Measurements from ENCODE around the gene TSKU.
A peak's percentile ranks its signal among the peaks of the same experiment; 100 is the strongest.

TSKU gene

GRCh38 chr11:76770642-76771445, 12.3 kb upstream of the TSKU start:
- no peak for DNase-seq

- no peak for DNase-seq
Measured at GRCh38 chr11:76771446-76772099, 11.6 kb upstream of the TSKU start.

GRCh38 chr11:76772100-76772782, 10.9 kb upstream of the TSKU start:
- DNase-seq = no peak

DNA sequence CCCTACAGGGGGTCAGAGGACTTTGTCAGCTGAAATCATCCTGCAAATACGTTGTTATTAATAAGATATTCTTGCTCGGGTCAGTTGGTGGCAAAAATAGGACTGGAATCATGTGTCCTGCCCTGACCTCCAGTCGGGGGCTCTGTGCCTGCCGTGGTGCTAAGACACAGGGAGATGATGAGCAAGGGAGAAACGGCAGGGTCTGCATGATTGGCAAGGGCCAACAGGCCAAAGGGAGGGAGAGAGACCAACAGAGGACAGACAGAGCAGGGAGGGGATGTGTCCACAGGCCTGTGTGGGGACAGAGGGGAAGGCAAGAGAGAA, 10.4 kb upstream of the TSKU start:
- no peak for DNase-seq

- DNase-seq = no peak
Measured at GRCh38 chr11:76773921-76774361, 9.2 kb upstream of the TSKU start.

DNA sequence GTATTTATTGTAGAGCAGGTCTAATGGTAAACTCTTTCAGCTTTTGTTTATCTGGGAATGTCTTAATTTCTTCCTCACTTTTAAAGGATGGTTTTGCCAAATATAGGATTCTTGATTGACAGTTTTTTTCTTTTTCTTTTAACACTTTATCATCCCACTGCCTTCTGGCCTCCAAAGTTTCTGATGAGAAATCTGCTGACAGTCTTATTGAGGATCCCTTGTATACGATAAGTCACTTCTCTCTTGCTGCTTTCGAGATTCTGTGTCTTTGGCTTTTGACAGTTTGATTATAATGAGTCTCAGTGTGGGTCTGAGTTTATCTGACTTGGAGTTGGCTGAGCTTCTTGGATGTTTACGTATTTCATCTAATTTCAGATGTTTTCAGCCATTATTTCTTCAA, 6.7 kb upstream of the TSKU start:
- DNase-seq = no peak

DNA sequence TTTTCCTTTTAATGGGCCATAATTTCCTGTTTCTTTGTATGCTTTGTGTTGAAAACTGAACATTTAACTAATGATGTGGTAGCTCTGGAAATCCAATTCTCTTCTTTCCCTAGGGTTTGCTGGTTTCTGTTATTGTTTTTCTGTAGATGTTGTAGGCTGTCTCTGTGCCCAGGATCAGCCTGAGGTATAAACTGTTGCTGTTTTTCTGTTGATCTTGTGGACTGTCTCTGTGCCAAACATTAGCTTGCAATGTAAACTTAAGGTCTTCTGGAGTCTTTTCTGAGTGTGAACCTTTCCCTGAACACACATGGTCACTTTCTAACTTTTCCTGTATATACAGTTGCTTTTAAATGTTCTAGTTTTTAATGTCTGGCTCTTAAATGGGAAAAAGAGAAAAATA, 5.9 kb upstream of the TSKU start:
- no peak for DNase-seq

- no peak for DNase-seq
Measured at GRCh38 chr11:76777876-76778275, 5.3 kb upstream of the TSKU start.

GRCh38 chr11:76778874-76779273, 4.3 kb upstream of the TSKU start:
- no peak for DNase-seq

- DNase-seq = no peak
Measured at GRCh38 chr11:76781046-76781801, 1.9 kb upstream of the TSKU start.

DNA sequence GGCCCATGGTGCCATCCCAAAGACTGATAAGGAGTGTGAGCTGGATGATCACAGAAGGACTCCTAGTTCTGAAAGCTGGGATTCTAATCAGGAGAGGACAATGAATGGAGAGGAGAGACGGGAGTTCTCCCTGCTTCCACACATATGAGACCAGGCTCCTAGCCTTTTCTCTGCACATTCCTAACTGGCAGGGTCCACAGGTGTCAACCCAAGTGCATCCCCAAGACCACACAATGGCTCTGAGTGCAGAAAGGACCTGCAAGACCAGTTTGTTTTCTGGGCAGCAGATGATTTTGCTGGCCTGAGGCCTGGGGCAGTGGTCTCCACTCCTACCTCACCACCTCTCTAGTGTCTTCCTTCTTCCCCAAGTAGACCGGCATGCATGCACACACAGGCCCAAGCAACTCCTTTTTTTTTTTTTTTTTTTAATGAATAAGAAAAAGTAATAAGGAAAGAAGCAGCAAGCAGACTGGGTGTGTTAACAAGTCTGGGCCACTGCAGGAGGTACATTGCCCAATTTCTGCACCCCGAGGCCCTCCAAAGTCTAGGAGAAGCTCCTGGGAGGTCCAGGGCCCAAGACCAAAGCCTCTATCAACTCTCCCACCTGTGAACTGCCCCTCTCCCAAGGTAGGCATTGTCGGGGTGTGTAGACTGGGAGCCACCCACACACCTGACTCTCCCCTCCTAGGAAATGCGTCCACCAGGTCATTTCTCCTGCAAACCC, 1.2 kb upstream of the TSKU start:
- DNase-seq = no peak

GRCh38 chr11:76782531-76783293, 444 bp upstream of the TSKU start:
- peak in 1 of 4 experiments; percentile 18 for DNase-seq

GRCh38 chr11:76783896-76784813, 999 bp downstream of the TSKU start:
- DNase-seq = no peak

DNA sequence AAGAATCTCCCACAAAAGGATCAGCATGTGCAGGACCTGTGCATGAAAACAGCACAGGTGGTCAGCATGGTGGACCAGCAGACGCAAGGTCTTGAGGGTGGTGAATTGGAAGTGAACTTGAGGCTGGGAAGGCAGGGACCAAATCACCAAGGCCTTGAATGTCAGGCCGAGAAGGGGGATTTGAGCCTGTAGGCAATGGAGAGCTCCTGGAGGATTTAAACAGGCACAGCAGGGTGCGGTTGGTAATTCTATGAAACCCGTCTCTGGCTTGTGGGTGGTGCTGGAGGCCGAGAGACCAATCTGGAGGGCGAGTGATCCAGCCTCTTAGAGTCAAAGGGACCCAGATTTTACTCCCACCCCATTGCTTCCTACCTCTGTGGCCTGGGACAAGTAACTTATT, 2.4 kb downstream of the TSKU start:
- no peak for DNase-seq

DNA sequence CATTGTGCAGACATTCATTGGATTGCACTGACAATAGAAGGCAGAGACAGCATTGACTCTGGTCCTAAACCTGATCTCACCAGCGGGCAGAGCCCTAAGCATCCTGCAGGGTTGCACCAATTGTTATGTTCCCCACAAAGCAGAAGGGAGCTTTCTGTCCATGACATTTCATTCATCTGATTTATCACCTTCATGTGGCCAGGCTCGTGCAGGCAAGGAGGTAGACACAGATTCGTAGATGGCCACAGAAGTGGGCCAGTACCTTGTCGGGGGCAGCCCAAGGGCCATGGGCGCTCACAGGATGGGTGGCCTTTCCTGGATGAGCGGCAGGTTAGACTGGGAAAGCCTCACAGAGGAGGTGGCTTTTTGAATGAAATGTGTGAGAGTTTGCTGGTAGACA, 2.9 kb downstream of the TSKU start:
- no peak for DNase-seq

DNA sequence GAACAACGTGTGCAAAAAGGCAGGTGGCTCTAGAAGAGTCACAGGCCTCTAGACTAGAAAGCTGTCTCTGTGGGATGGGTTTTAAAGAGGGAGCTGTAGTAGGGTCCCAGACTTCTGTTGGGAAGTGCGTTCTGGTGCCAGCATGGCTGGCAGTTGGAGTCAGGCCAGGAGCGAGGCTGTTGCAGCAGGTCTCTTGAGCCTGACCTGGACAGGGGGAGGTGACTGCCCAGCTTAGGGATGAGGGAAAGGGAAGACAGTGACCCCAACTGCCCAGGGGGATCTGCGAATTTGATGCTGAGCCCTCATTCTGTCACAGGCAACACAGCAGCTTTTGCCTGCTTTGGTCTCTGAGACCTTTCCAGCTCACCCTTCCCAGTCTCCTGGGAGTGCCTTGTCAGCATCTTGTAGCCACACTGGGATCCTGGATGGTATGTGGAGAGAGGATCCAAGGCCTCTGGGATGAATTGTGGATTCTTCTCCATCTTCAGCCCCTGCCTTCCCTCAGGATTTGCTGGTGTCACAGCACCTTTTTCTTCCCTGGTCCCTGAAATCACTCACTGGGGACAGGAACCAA, 3.4 kb downstream of the TSKU start:
- DNase-seq = no peak

- no peak for DNase-seq
Measured at GRCh38 chr11:76787271-76787670, 4.1 kb downstream of the TSKU start.

- no peak for DNase-seq
Measured at GRCh38 chr11:76787911-76788596, 4.9 kb downstream of the TSKU start.

- DNase-seq = no peak
Measured at GRCh38 chr11:76788661-76789442, 5.7 kb downstream of the TSKU start.
